OCI-LY1 (cell line): ENCODE results near the gene RAD51B.

Experiments used
- EZH2 ChIP-seq: fragments of 200-600 bp; sonication (generic), shearing (Covaris generic); IDR thresholded peaks from 2 replicates; pipeline ENCODE4 v1.8.0; 2017; ENCODE audit warnings: borderline replicate concordance, mixed run types, mild to moderate bottlenecking, antibody characterized with exemption, low read length, moderate library complexity, mixed read lengths
- TF ChIP-seq, protein P1 (sequence below): fragments of 200-600 bp; sonication (generic), shearing (Covaris generic); IDR thresholded peaks from 2 replicates; pipeline ENCODE4 v1.5.1; 2017; ENCODE audit warnings: mild to moderate bottlenecking, antibody characterized with exemption, low read length, moderate library complexity, mixed read lengths

GRCh38 chr14:68355415-68355814, 535.8 kb downstream of the RAD51B start:
- TF ChIP-seq, protein P1, sequence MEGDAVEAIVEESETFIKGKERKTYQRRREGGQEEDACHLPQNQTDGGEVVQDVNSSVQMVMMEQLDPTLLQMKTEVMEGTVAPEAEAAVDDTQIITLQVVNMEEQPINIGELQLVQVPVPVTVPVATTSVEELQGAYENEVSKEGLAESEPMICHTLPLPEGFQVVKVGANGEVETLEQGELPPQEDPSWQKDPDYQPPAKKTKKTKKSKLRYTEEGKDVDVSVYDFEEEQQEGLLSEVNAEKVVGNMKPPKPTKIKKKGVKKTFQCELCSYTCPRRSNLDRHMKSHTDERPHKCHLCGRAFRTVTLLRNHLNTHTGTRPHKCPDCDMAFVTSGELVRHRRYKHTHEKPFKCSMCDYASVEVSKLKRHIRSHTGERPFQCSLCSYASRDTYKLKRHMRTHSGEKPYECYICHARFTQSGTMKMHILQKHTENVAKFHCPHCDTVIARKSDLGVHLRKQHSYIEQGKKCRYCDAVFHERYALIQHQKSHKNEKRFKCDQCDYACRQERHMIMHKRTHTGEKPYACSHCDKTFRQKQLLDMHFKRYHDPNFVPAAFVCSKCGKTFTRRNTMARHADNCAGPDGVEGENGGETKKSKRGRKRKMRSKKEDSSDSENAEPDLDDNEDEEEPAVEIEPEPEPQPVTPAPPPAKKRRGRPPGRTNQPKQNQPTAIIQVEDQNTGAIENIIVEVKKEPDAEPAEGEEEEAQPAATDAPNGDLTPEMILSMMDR, result no peak
- TF ChIP-seq EZH2, result no peak
